ENCODE results near the gene CDC42EP3. TPM values are rescaled to one million over a fixed set of nuclear protein-coding genes. Genes with fewer than 3 reads are reported as not detected.

The CDC42EP3 gene
- total RNA-seq, 2 donors from 2014 or later: 42.2 to 57.4 TPM

- Histone ChIP-seq H3K4me1 (ENCODE audit: control insufficient read depth in 1 of 2, low read depth in 2 of 2) (peaks cover 65 to 95% of the 10 kb centered on the region in 2 donors), H3K27me3 (replicated peaks; ENCODE audit: insufficient read depth) (no peaks in the 10 kb centered on the region), H3K9me3 (no peaks in the 10 kb centered on the region), H3K27ac (peak overlapping the region; percentile 41 to 53), H3K36me3 (peaks cover 14% of the 10 kb centered on the region), H3K4me3 (peak overlapping the region; percentile 15)
- peak; percentile 20 for TF ChIP-seq CTCF (IDR thresholded peaks at IDR 0.05)
- no peak for ATAC-seq (ENCODE audit: insufficient number of reproducible peaks, low FRiP score, low read depth)
- no peak for DNase-seq (ENCODE audit: low spot score)
Measured at GRCh38 chr2:37648331-37649011, 23.0 kb downstream of the CDC42EP3 start.

GRCh38 chr2:37647971-37648330 lies 23.5 kb downstream of the CDC42EP3 start:
- peaks cover 14% of the 10 kb centered on the region for H3K36me3 ChIP-seq
- TF ChIP-seq CTCF (IDR thresholded peaks at IDR 0.05): no peak
- H3K4me3 ChIP-seq: peak overlapping the region; percentile 15
- peaks cover 62 to 95% of the 10 kb centered on the region in 2 donors for H3K4me1 ChIP-seq (ENCODE audit: control insufficient read depth in 1 of 2, low read depth in 2 of 2)
- H3K9me3 ChIP-seq: no peaks in the 10 kb centered on the region
- DNase-seq (ENCODE audit: low spot score): no peak
- peak overlapping the region; percentile 41 to 53 for H3K27ac ChIP-seq
- ATAC-seq (ENCODE audit: insufficient number of reproducible peaks, low FRiP score, low read depth): no peak
- H3K27me3 ChIP-seq (replicated peaks; ENCODE audit: insufficient read depth): no peaks in the 10 kb centered on the region

- no peaks in the 10 kb centered on the region for H3K9me3 ChIP-seq
- H3K4me3 ChIP-seq: no peak overlapping the region
- peaks cover 14% of the 10 kb centered on the region for H3K36me3 ChIP-seq
- H3K27ac ChIP-seq: peak overlapping the region; percentile 3 to 8
- H3K4me1 ChIP-seq (ENCODE audit: control insufficient read depth in 1 of 2, low read depth in 2 of 2): peaks cover 61 to 92% of the 10 kb centered on the region in 2 donors
- no peaks in the 10 kb centered on the region for H3K27me3 ChIP-seq (replicated peaks; ENCODE audit: insufficient read depth)
- ATAC-seq (ENCODE audit: insufficient number of reproducible peaks, low FRiP score, low read depth) (no peak), DNase-seq (ENCODE audit: low spot score) (no peak)
- no peak for TF ChIP-seq CTCF (IDR thresholded peaks at IDR 0.05)
Measured at GRCh38 chr2:37645836-37646235, 25.6 kb downstream of the CDC42EP3 start.

GRCh38 chr2:37645362-37645761 lies 26.1 kb downstream of the CDC42EP3 start:
- no peaks in the 10 kb centered on the region for H3K27me3 ChIP-seq (replicated peaks; ENCODE audit: insufficient read depth)
- H3K27ac ChIP-seq: peak overlapping the region; percentile 3 to 8
- DNase-seq (ENCODE audit: low spot score): no peak
- peaks cover 58 to 87% of the 10 kb centered on the region in 2 donors for H3K4me1 ChIP-seq (ENCODE audit: control insufficient read depth in 1 of 2, low read depth in 2 of 2)
- no peak for TF ChIP-seq CTCF (IDR thresholded peaks at IDR 0.05)
- H3K36me3 ChIP-seq: peaks cover 14% of the 10 kb centered on the region
- H3K4me3 ChIP-seq: no peak overlapping the region
- ATAC-seq (ENCODE audit: insufficient number of reproducible peaks, low FRiP score, low read depth): no peak
- H3K9me3 ChIP-seq: no peaks in the 10 kb centered on the region

GRCh38 chr2:37644191-37644590 lies 27.3 kb downstream of the CDC42EP3 start:
- H3K4me1 ChIP-seq (ENCODE audit: control insufficient read depth in 1 of 2, low read depth in 2 of 2): peaks cover 48 to 76% of the 10 kb centered on the region in 2 donors
- no peaks in the 10 kb centered on the region for H3K9me3 ChIP-seq
- ATAC-seq (ENCODE audit: insufficient number of reproducible peaks, low FRiP score, low read depth) (no peak), DNase-seq (ENCODE audit: low spot score) (no peak)
- H3K27me3 ChIP-seq (replicated peaks; ENCODE audit: insufficient read depth): no peaks in the 10 kb centered on the region
- H3K27ac ChIP-seq: no peak overlapping the region
- no peak overlapping the region for H3K4me3 ChIP-seq
- no peak for TF ChIP-seq CTCF (IDR thresholded peaks at IDR 0.05)
- H3K36me3 ChIP-seq: peaks cover 14% of the 10 kb centered on the region

Data from thoracic aorta (tissue), 2 donors.